TTC549 (cell line): ENCODE results near the gene SUZ12.
"Not testable (repeated sequence)": the region's sequence is repeated elsewhere in the genome, so short reads cannot be mapped to it uniquely, and the experiment has no call there.

ENCODE experiments used
- FAIRE-seq: peaks from 2 replicates; lab custom pipeline; 2012; peaks lifted over from hg19 to GRCh38; lab: Jason Lieb, UNC

SUZ12 gene

GRCh38 chr17:32042266-32042665, 105.5 kb downstream of the SUZ12 start:
- FAIRE-seq: not testable (repeated sequence)

DNA sequence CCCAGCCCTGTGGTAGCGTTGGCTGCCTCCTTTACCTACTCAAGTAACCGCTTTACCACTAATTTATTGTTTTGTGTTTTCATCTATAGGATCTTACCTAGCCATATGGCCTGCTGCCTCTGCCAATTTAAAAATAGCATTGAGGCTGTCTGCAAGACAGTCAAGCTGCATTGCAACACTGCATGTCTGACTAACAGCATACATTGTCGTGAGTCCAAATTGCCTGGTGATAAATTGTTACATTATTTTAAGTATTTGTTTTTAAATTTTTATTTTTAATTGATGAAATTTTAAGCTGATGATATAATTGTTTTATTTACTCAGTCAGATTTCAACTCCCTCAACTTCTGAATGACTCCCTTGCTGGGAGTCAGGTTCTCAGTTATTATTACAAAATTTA, 108.8 kb downstream of the SUZ12 start:
- FAIRE-seq: not testable (repeated sequence)

DNA sequence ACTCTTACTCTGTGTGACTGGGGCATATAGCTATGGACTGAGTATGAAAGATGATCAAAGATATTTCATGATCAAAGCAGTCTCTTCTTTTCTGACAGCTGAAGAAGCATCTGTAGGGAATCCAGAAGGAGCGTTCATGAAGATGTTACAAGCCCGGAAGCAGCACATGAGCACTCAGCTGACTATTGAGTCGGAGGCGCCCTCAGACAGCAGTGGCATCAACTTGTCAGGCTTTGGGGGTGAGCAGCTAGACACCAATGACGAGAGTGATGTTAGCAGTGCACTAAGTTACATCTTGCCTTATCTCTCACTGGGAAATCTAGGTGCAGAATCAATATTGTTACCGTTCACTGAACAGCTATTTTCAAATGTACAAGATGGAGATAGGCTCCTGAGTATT, 110.9 kb downstream of the SUZ12 start:
- FAIRE-seq: not testable (repeated sequence)
